ENCODE measurements around the gene CMSS1. TPM values are rescaled to one million over a fixed set of nuclear protein-coding genes. Genes with fewer than 3 reads are reported as not detected.

Gene CMSS1
- total RNA-seq, 1 donor from 2014 or later, result 19.7 TPM

GRCh38 chr3:99903869-99904268 is 86.2 kb downstream of the CMSS1 start:
- no peak for DNase-seq

GRCh38 chr3:99907959-99908544 is 90.4 kb downstream of the CMSS1 start:
- no peak for DNase-seq

DNA sequence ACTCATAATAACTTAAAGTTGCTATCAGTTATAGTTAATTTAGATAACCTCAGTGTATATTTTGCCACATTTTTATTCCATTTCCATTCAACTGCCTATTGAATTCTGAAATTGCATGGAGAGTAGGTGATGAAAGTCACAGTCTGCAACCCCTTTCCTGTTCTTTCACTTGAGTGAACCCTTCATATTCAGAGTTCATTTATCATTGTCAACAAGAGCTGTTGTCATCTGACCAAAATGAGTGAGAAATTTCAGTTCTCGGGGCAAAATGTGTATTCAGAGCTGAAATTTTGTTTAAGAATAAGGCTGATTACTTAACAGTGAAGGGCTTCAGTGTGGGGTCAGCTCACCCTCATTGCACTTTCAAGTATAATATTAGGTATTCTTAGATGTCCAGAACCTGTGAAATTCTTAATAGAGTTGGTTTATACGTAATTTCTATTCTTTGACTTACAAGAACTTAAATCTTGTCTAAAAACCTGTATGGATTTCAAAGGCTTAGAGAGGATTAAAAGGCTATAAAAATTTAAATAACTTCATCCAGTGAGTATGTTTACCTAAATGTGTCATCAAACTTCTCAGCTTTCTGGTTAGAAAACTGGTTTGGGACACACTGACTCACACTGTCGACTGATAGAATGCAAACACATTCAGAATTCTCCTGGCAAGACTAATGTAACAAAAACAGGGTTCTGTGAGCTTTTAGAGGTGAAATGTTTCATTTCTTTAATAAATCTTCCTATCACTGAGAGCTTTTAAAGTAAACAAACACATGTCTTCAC is 92.2 kb downstream of the CMSS1 start:
- DNase-seq, result peak; percentile 35

DNA sequence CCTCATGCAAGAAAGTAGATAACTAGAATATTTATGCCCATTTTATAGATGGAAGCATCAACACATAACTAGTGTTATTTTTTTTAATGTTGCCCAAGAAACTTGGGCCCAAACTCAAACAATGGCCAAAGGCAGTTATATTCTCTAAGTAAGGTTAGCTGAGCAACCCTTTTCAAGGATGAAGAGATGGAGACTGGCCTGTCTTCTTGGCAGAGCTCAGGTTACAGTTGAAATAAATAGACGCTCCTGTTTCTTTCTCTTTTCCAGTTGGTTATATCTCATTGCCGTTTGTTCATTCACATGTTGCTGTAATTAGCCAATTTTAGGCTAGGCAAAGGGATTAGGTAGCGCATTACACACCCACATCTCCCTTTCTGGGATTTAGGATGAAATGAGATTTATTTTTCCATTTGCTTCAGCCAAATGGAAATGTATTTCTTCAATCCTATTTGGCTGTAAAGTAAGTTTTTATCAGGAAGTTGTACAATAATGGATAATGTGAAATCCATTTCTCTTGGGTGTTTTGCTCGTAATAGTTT is 93.2 kb downstream of the CMSS1 start:
- peak; percentile 62 for DNase-seq

- DNase-seq, result no peak
Measured at GRCh38 chr3:99911433-99911832, 93.8 kb downstream of the CMSS1 start.

DNA sequence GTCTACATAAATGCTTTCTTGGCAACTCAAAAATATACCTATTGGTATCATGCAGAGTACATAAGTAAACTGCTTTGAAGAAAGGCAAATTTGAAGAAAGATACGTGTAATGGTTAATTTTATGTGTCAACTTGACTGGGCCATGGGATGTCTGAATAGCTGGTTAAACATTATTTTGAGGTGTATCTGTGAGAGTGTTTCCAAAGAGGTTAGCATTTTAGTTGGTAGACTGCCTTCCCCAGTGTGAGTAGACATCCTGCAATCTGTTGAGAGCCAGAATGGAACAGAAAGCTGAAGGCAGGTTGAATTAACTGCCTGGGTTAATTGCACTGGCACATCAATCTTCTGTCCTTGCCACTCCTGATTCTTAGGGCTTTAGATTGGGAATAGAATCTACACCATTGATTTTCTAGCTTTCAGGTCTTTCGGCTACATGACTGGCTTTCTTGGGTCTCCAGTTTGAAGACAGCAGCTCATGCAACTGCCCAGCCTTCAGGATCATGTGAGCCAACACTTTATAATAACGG is 98.3 kb downstream of the CMSS1 start:
- no peak for DNase-seq

GRCh38 chr3:99918715-99919114 is 101.1 kb downstream of the CMSS1 start:
- peak; percentile 57 for DNase-seq

GRCh38 chr3:99919694-99920093 is 102.0 kb downstream of the CMSS1 start:
- no peak for DNase-seq

DNA sequence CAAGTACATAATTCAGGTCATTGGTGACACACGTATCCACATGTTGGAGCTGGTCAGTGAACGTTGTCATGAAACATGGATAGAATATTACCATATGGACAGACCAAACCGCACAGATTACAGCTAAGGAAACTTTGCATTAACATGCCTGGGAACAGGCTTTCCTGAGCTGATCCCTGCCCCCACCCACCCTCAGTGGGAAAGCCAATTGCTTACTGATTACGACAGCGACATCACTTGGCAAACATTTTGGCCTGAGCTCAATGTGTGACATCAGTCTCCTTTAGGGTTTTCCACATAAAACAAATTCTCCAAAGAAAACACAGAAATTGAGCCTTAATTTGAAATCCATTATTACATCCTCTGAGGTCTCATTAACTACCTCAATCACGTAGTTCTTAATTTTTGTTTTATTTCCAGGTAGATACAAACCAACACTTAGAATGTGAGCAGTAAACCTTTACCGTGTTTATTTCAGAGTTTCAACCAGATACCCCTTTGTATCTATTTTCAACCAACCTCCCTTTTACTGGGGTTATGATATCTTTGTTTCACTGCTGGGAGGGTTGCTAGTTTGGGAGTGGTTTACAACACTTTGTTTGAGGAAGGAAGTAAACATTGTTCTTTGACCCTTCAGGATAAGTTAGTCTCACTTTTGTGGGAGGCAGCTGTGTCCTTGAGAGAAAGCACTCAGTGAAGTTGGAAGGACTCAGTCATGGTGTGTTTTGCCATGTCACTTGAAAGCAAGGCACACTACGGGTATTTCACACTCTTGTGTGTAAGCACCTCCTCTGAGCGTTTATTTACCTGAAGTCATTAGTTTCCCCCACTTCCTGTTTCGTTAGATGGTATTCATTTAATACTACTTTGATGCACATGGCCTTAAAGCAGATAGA is 103.1 kb downstream of the CMSS1 start:
- peak; percentile 78 for DNase-seq

DNA sequence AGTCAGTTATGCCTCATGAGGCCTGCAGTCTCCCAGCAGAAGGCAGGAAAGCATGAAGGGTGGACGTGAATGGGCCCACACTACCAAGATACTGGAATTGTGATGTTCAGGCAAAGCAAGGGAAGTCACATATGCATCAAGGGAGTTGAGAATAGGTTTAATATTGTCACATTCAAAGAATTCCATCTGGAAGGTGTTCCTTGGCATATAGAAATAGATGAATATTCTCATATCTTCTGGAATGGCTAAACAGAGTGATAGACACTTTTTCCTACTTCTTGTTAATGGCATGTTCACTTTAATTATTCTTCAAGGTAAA is 103.7 kb downstream of the CMSS1 start:
- DNase-seq, result no peak

DNA sequence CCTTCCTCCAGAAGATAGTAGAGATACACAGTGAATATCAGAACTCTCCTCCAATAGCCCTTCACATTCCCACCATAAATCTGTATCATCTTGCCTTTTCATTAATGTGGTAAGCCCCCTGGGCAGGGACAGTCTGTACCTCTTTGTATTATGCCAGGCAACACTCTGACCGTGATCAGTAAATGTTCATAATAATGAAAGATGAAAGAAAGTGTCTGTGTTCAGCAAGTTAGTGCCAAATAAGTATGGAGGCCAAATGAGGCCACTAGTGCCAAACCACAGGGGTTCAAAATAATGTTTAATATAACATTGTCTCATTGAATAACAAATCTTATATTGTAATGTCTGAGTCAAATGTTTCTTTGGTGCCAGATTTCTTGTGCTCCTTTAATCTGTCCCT is 104.3 kb downstream of the CMSS1 start:
- DNase-seq, result no peak

- DNase-seq, result no peak
Measured at GRCh38 chr3:99923873-99924272, 106.2 kb downstream of the CMSS1 start.

GRCh38 chr3:99925584-99926230 is 108.0 kb downstream of the CMSS1 start:
- DNase-seq, result peak; percentile 46

DNA sequence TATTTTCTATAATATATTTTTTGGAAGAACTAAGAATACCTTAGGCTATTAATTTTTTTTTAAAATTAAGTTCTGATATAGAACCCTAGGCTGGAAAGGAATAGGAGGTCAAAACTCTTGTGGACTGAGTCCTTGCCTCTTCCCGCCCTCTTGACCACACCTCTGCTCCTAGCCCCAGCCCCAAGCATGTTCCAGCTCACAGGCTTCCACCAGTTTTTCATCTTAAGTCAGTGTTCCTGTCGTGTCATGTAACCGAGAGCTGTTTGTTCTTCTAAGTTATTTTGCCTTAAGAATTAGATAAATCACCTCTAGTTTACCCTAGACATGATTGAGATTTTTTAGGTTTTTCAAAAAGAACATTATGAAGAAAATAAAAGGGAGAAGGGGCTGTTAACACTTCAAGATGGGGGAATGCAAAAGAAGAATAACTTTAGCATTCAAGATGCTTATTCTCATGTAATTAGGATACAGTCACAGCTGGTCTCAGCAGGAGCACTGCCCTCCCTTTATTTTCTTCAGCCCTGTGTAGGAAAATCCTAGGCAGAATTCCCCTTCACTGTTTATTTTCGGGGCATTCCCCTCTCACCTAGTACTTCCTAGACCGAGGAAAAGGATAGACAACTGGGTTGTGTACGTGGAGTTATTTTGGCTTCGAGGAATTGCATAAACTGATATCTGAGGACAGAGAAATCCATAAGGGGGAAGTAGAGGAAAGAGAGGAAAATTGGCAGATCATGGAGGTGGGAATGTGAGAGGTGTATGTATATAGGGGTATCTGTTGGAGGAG is 110.2 kb downstream of the CMSS1 start:
- no peak for DNase-seq

DNA sequence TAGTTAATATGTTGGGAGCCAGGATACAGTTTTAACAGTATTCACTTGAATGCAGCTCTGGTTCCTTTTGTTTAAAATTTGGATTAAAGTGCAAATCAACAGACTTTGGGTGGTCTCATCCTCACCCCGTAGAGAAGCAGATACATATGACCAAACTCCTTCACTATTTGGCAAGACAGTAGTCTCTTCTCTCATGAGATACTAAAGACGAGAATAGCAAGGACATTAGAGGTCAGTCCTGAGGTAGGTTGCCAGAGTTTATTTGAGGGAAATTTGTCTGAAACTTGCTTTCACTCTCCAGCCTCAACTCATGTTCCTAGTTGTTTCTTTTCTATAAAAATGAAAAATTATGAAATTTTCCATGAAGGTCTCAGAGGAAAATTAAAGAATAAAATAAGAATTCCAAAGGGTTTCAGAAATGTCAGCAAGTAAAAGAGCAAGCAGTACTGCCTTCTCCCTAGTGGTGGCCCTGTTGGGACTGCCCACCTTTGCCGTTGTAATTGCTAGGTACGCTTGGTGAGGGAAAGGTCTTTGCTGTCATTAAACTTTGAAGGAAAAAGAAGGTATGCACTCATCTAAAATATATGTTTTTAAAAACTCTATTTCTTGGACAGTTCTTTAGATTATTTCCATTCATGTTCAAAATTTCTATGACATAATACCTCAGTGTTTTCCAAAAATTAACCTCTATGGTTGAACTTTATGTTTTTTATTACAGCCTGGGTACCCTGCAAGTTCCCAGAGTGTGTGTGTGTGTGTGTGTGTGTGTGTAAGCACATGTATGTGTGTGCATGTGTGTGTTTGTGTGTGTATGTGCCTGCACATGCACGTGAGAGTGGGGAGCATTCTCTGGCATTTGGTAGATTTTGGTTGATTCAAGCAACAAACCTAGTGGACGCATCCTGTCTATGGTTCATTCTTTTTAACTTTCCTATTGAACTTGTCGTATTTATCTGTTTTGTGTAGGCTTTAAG is 111.4 kb downstream of the CMSS1 start:
- DNase-seq, result peak; percentile 71

- DNase-seq, result peak; percentile 75
Measured at GRCh38 chr3:99929745-99930139, 112.1 kb downstream of the CMSS1 start.

DNA sequence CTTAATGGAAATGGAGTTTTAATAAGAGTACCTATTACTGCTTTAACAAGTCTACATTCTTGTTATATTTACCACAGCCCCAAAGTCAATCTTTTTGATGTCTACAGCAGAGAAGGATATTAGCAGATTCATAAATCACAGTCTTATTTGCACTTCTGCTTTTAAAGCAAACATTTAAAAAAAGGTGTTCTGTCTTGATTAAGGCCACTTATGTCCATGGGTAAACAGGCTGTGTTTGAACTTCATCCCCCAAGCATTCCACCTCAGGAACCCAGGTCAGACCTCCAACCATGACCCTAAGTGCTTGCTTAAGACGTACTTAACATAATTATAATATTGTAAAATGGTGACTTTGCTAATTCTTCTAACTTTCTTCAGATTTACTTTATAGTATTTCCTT is 113.4 kb downstream of the CMSS1 start:
- DNase-seq, result no peak

GRCh38 chr3:99933971-99934750 is 116.5 kb downstream of the CMSS1 start:
- no peak for DNase-seq
